Lower lobe of right lung (tissue), 2 donors: Measurements from ENCODE around the gene CHI3L2. TPM values are rescaled to one million over a fixed set of nuclear protein-coding genes. Genes with fewer than 3 reads are reported as not detected.
A peak's percentile ranks its signal among the peaks of the same experiment; 100 is the strongest.

Experiments used
- ATAC-seq, 2 donors: fragments of 200-7000 bp; cut with Tn5 transposase; one replicate each; pipeline ENCODE4 v1.9.1; 2020 to 2022; ENCODE audit warnings: mild to moderate bottlenecking in 2 of 2, moderate library complexity in 2 of 2
- DNase-seq: peaks from one replicate; pipeline ENCODE4 v3.0.0-alpha.2; 2020
- H3K27ac ChIP-seq: fragments of 200-600 bp; one replicate; pipeline ENCODE4 v1.8.0; 2022
- H3K27me3 ChIP-seq: fragments of 200-600 bp; one replicate; pipeline ENCODE4 v1.8.0; 2022; ENCODE audit warnings: low read depth
- H3K36me3 ChIP-seq: fragments of 200-600 bp; one replicate; pipeline ENCODE4 v1.8.0; 2022; ENCODE audit warnings: mild to moderate bottlenecking
- H3K4me1 ChIP-seq: fragments of 200-600 bp; one replicate; pipeline ENCODE4 v1.8.0; 2022
- H3K4me3 ChIP-seq: fragments of 200-600 bp; one replicate; pipeline ENCODE4 v1.8.0; 2022; ENCODE audit warnings: mild to moderate bottlenecking
- H3K9me3 ChIP-seq: fragments of 200-600 bp; one replicate; pipeline ENCODE4 v1.8.0; 2022
- CTCF ChIP-seq: fragments of 200-600 bp; IDR thresholded peaks from one replicate; pipeline ENCODE4 v1.8.0; 2022; ENCODE audit warnings: antibody characterized with exemption, mild to moderate bottlenecking
- intact Hi-C: fragments of 100-400 bp; cut with DNase I; formaldehyde crosslinking; loops from one replicate; pipeline ENCODE4 v1.11.0; 2022
- total RNA-seq: library from RNA; stranded (reverse); fragmentation: NEBNext Ultra II Directional; extraction: Animal tissue kit (Norgen Biotek cat#: 25700); gene quantifications from one replicate; pipeline ENCODE4 v1.2.1, GENCODE V29; 2021
- donor health status: DM: no; HTN: yes; CAD: no; lungs with severe emphysema.

The CHI3L2 gene
- total RNA-seq, 1 donor from 2014 or later: 31.2 TPM

DNA sequence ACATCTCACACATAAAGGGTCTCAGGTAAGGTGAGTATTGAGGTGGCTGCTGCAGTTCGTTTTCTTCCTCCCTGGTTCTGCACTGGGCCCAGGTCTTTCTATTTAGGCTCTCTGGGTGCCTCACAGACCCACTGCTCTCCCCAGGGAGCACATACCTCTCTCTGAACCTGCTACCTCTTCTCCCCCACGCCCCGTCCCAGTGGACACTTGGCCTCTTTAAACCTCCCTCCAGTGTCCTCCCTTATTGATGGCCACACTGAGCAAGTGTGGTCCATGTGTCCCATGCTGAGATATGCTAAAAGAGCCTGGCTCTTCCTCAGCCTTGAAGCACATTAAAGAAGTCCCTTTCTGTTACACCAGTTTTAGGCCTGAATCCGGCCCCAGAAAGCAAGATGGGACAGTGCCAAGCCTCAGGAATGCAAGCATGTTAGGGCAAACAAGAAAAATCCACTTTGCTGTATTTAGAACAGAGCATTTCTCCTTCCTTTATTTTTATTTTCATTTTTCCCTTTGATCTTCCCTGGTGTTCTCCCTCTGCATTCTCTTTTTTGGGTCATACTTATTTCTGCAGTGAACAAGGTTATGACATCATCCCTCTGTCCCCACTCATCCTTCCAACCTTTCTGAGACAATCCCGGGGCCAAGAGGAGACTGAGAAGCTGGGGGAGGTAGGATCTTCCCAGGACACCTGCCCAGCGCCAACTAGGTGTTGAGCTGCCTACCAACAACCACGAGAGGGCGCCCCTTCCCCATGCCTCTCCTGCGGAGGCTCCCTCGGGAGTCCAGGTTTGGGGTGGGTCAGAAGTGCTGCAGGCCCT, 5.0 kb upstream of the CHI3L2 start:
- peak overlapping the region; percentile 7 for H3K27ac ChIP-seq
- intact Hi-C loops: loop anchor here (10.0 kb wide), 1 partner anchor 182 kb away; no protein-coding TSS in a partner anchor
- H3K9me3 ChIP-seq: no peaks in the 10 kb centered on the region
- H3K4me1 ChIP-seq: peaks cover 63% of the 10 kb centered on the region
- H3K4me3 ChIP-seq: no peak overlapping the region
- TF ChIP-seq CTCF: peak; percentile 82
- no peaks in the 10 kb centered on the region for H3K36me3 ChIP-seq
- ATAC-seq: peak; percentile 91 to 92
- DNase-seq: peak; percentile 85
- no peaks in the 10 kb centered on the region for H3K27me3 ChIP-seq

DNA sequence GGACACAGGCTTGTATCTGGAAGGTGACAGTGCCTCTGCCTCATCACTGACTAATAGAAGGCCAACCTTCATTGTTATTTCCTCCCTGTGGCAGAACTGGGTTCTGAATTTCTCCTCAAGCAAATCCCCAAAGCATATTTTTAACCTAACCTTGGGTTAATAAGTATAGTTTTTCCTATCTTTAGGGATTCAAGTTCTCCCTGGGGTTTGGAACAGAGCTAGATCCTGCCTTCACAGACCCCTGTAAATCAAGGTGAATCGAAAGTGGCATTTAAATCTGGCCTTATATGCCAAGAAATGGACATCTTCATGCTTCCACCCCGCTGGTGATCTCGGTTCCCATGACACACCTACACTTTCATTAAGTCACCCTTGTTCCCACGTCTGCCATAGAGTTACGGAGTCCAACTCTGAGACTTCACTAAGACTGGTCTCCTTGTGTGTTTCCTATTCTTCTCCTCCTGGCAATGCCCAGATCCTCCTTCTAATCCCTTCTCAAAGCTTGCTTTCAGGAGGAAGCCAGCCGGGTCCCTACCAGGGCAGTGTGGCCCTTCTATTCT, 4.3 kb upstream of the CHI3L2 start:
- H3K27ac ChIP-seq: no peak overlapping the region
- peaks cover 69% of the 10 kb centered on the region for H3K4me1 ChIP-seq
- no peaks in the 10 kb centered on the region for H3K36me3 ChIP-seq
- DNase-seq: no peak
- no peak overlapping the region for H3K4me3 ChIP-seq
- ATAC-seq: no peak
- no peaks in the 10 kb centered on the region for H3K9me3 ChIP-seq
- TF ChIP-seq CTCF: no peak
- no peaks in the 10 kb centered on the region for H3K27me3 ChIP-seq
- intact Hi-C loops: loop anchor here (10.0 kb wide), 1 partner anchor 182 kb away; no protein-coding TSS in a partner anchor

DNA sequence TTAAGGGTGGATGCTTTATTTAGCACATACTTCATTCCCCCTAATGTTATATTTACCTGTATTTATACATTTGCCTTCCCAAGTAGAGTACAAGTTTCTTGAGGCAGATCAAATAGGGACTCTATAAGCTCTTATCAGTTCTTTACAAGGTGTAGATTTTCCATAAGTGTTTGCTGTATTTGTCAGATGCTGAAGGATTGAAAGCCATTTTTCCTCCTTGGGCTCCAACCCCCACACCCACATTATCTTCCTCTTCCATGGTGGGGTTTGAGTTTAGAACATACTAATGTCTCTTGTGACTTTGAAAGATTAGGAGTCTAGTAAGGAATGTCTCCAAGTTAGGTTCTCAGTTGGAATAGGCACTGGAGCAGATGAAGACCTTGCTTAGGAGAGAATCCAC, 2.4 kb upstream of the CHI3L2 start:
- H3K27ac ChIP-seq: no peak overlapping the region
- no peak for TF ChIP-seq CTCF
- no peaks in the 10 kb centered on the region for H3K27me3 ChIP-seq
- H3K4me3 ChIP-seq: no peak overlapping the region
- intact Hi-C loops: loop anchor here (10.0 kb wide), 1 partner anchor 180 kb away; no protein-coding TSS in a partner anchor
- H3K4me1 ChIP-seq: peaks cover 67% of the 10 kb centered on the region
- ATAC-seq (no peak), DNase-seq (no peak)
- H3K9me3 ChIP-seq: no peaks in the 10 kb centered on the region
- H3K36me3 ChIP-seq: no peaks in the 10 kb centered on the region

GRCh38 chr1:111225717-111226400, 1.7 kb upstream of the CHI3L2 start:
- no peaks in the 10 kb centered on the region for H3K27me3 ChIP-seq
- H3K36me3 ChIP-seq: no peaks in the 10 kb centered on the region
- no peaks in the 10 kb centered on the region for H3K9me3 ChIP-seq
- H3K27ac ChIP-seq: no peak overlapping the region
- TF ChIP-seq CTCF: no peak
- peaks cover 60% of the 10 kb centered on the region for H3K4me1 ChIP-seq
- intact Hi-C loops: loop anchor here (10.0 kb wide), 1 partner anchor 179 kb away; no protein-coding TSS in a partner anchor
- ATAC-seq: peak in 1 of 2 donors; percentile 7
- H3K4me3 ChIP-seq: no peak overlapping the region
- DNase-seq: no peak
